Measurements from ENCODE around the gene TCP11X2. TPM values are rescaled to one million over a fixed set of nuclear protein-coding genes. Genes with fewer than 3 reads are reported as not detected.
"Not testable (repeated sequence)": the region's sequence is repeated elsewhere in the genome, so short reads cannot be mapped to it uniquely, and the experiment has no call there.

Gene TCP11X2
- total and polyA plus RNA-seq, 2 experiments from 2014 or later, result 0.13 to 0.39 TPM

DNA sequence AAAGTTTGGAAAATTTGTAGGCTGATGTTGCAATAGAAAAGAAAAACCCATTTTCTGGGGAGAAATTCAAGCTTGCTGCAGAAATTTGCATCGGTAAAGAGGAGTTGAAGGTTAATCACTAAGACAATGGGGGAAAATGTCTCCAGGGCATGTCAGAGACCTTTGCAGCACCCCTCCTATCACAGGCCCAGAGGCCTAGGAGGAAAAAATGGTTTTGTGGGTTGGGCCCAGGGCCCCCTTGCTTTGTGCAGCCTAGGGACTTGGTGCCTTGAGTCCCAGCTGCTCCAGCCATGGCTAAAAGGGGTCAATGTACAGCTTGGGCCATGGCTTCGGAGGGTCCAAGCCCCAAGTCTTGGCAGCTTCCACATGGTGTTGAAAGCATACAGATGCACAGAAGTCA is 27.1 kb upstream of the TCP11X2 start:
- H2AFZ ChIP-seq, result no peak overlapping the region
- no peak for TF ChIP-seq EZH2phosphoT487 (IDR thresholded peaks at IDR 0.05; ENCODE audit: low read depth, severe bottlenecking, unreplicated experiment)
- no peak for TF ChIP-seq EZH2 (IDR thresholded peaks at IDR 0.05; ENCODE audit: borderline replicate concordance)
- TF ChIP-seq, protein P1, sequence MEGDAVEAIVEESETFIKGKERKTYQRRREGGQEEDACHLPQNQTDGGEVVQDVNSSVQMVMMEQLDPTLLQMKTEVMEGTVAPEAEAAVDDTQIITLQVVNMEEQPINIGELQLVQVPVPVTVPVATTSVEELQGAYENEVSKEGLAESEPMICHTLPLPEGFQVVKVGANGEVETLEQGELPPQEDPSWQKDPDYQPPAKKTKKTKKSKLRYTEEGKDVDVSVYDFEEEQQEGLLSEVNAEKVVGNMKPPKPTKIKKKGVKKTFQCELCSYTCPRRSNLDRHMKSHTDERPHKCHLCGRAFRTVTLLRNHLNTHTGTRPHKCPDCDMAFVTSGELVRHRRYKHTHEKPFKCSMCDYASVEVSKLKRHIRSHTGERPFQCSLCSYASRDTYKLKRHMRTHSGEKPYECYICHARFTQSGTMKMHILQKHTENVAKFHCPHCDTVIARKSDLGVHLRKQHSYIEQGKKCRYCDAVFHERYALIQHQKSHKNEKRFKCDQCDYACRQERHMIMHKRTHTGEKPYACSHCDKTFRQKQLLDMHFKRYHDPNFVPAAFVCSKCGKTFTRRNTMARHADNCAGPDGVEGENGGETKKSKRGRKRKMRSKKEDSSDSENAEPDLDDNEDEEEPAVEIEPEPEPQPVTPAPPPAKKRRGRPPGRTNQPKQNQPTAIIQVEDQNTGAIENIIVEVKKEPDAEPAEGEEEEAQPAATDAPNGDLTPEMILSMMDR (IDR thresholded peaks at IDR 0.05; ENCODE audit: poor library complexity), result no peak

DNA sequence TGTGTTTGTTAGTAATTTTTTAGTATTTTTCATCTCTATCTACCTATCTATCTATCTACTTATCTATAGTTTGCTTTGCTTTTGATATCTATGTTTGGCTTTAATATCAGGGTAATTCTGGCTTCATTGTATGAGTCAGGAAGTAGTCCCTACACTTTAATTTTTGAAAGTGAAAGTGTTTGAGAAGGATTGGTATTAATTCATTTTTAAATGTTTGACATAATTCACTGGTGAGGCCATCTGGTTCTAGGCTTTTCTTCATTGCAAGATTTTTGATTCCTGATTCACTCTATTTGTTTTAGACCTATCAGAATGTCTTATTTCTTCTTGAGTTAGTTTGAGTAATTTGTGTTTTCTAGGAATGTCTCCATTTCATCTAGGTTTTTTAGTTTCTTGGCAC is 20.2 kb upstream of the TCP11X2 start:
- no peak overlapping the region for H3K27ac ChIP-seq

More for the DNA sequence above, 27.1 kb upstream of the TCP11X2 start:
- Histone ChIP-seq H3K9me2 (replicated peaks; ENCODE audit: insufficient read depth) (no peaks in the 10 kb centered on the region), H3K4me2 (no peak overlapping the region), H3K27me3 (no peaks in the 10 kb centered on the region), H3K4me1 (ENCODE audit: insufficient read depth) (no peaks in the 10 kb centered on the region), H4K20me1 (ENCODE audit: insufficient read depth, poor library complexity, severe bottlenecking) (no peaks in the 10 kb centered on the region), H3K4me3 (no peak overlapping the region), H3K9me3 (ENCODE audit: low read depth) (no peaks in the 10 kb centered on the region), H3K79me2 (no peaks in the 10 kb centered on the region), H3K27ac (no peak overlapping the region), H3K36me3 (replicated peaks; ENCODE audit: insufficient read depth, low read depth) (no peaks in the 10 kb centered on the region)
- DNase-seq (ENCODE audit: low spot score), result no peak
- WGBS (ENCODE audit: low lambda C conversion rate, missing lambda C conversion rate), result 88% methylated on average over 2 of the region's 2 CpGs

DNA sequence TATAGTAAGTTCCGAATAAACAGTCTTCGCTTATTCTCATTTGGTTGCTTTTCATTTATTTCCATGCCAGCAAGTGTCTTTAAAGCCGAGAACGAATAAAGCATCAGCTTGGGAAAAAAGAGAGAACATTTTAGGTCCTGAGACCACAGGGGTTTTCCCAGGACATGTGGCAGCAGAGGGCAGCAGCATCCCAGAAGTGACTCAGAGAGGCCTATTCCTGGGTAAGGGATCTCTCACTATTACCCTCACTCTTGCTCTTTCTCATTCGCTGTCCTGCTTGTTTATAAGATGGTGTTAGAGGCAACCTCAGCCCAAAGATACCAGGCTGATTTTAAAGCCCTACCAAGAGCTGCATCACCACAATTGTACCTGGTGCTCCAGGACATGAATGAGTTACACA is 7.2 kb upstream of the TCP11X2 start:
- WGBS (ENCODE audit: low lambda C conversion rate, missing lambda C conversion rate), result 83% methylated on average over 3 of the region's 5 CpGs
- not testable (repeated sequence) for H3K27ac ChIP-seq; H3K4me1 ChIP-seq (ENCODE audit: insufficient read depth); H3K4me2 ChIP-seq; H3K27me3 ChIP-seq; H3K36me3 ChIP-seq (replicated peaks; ENCODE audit: insufficient read depth, low read depth); H3K9me2 ChIP-seq (replicated peaks; ENCODE audit: insufficient read depth); H2AFZ ChIP-seq; H3K4me3 ChIP-seq; H3K79me2 ChIP-seq; H3K9me3 ChIP-seq (ENCODE audit: low read depth); DNase-seq (ENCODE audit: low spot score); H4K20me1 ChIP-seq (ENCODE audit: insufficient read depth, poor library complexity, severe bottlenecking)

More for the DNA sequence above, 20.2 kb upstream of the TCP11X2 start:
- no peaks in the 10 kb centered on the region for H3K27me3 ChIP-seq
- H3K9me3 ChIP-seq (ENCODE audit: low read depth), result no peaks in the 10 kb centered on the region
- no peaks in the 10 kb centered on the region for H3K4me1 ChIP-seq (ENCODE audit: insufficient read depth)
- no peak for TF ChIP-seq EZH2 (IDR thresholded peaks at IDR 0.05; ENCODE audit: borderline replicate concordance)
- TF ChIP-seq, protein P1 (IDR thresholded peaks at IDR 0.05; ENCODE audit: poor library complexity), result no peak
- TF ChIP-seq EZH2phosphoT487 (IDR thresholded peaks at IDR 0.05; ENCODE audit: low read depth, severe bottlenecking, unreplicated experiment), result no peak
- no peak overlapping the region for H2AFZ ChIP-seq
- H3K36me3 ChIP-seq (replicated peaks; ENCODE audit: insufficient read depth, low read depth), result no peaks in the 10 kb centered on the region
- no peak for DNase-seq (ENCODE audit: low spot score)
- no peaks in the 10 kb centered on the region for H4K20me1 ChIP-seq (ENCODE audit: insufficient read depth, poor library complexity, severe bottlenecking)
- no peaks in the 10 kb centered on the region for H3K79me2 ChIP-seq
- H3K4me2 ChIP-seq, result no peak overlapping the region
- H3K9me2 ChIP-seq (replicated peaks; ENCODE audit: insufficient read depth), result no peaks in the 10 kb centered on the region
- no peak overlapping the region for H3K4me3 ChIP-seq

DNA sequence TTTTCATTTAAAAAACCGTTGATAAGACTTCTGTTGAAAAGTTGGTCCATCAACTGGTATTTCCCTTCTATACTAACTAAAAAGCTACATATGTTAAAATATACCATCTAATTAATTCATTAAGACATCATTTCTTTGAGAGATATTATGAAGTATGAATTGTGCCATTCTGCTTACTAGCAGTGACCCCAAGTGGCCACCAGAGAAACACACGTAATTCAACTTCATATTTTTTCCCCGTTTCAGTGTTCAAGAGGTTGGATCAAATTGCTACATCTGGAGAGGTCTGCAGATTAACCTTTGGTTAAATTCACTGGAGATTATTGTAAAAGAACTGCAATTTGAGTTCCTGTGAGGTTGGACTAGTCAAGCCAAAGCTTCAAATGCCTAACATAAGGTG is 1.4 kb downstream of the TCP11X2 start:
- H2AFZ ChIP-seq; H4K20me1 ChIP-seq (ENCODE audit: insufficient read depth, poor library complexity, severe bottlenecking); H3K27me3 ChIP-seq; H3K4me1 ChIP-seq (ENCODE audit: insufficient read depth); H3K36me3 ChIP-seq (replicated peaks; ENCODE audit: insufficient read depth, low read depth); H3K79me2 ChIP-seq; H3K27ac ChIP-seq; H3K9me3 ChIP-seq (ENCODE audit: low read depth); H3K4me2 ChIP-seq; DNase-seq (ENCODE audit: low spot score); H3K9me2 ChIP-seq (replicated peaks; ENCODE audit: insufficient read depth); H3K4me3 ChIP-seq: not testable (repeated sequence)
- WGBS (ENCODE audit: low lambda C conversion rate, missing lambda C conversion rate), result no CpG with 5 or more reads among the region's 3 CpGs

DNA sequence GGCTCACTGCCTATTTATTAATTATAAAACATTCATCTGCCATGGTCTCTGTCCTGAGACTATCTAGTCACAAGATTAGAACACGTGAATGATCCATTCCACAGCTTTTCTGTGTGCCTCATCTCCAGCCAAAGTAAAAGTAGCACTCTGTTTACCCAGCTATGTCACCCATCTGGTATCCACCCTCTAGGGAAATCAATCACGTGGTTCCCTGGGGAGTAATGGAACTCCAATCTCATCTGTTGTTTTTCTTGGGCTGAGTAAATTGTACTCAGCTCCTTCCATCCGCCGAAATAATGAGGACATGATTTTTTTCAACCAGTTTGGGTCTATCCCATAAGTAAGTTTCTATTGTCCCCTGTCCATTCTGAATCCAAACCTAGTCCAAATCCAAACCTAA is 13.0 kb downstream of the TCP11X2 start:
- not testable (repeated sequence) for H3K4me1 ChIP-seq (ENCODE audit: insufficient read depth); H3K27me3 ChIP-seq; H3K4me2 ChIP-seq; H3K4me3 ChIP-seq; DNase-seq (ENCODE audit: low spot score); H3K79me2 ChIP-seq; H4K20me1 ChIP-seq (ENCODE audit: insufficient read depth, poor library complexity, severe bottlenecking); H3K36me3 ChIP-seq (replicated peaks; ENCODE audit: insufficient read depth, low read depth); H3K9me2 ChIP-seq (replicated peaks; ENCODE audit: insufficient read depth); H3K27ac ChIP-seq; H3K9me3 ChIP-seq (ENCODE audit: low read depth); H2AFZ ChIP-seq
- no CpG with 5 or more reads among the region's 4 CpGs for WGBS (ENCODE audit: low lambda C conversion rate, missing lambda C conversion rate)

DNA sequence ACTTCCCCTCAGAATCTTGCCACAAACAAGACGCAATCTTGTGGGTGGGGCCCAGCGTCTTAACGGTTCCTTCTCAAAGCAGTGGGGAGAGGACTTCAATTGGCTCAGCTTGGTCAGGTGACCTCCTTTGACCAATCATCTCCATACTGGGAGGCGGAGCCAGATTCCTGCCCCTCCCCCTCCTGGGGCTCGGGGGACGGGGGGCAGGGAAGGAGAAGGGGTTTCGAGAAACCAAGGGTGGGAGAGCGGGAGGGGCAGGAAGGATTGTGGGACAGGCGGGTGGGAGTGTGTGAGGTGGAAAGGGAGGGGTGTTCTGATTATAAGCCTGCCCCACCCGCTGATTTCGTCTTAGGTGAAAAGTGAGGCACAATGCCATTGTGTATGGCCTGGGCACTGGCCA is 31.7 kb downstream of the TCP11X2 start, which contains the start of gene NXF2B:
NXF2B (minus strand) TSS at position 101 of the 400 bp plus-strand sequence. CDS start 59,972 bp downstream, outside the sequence.
- H3K9me2 ChIP-seq (replicated peaks; ENCODE audit: insufficient read depth); H4K20me1 ChIP-seq (ENCODE audit: insufficient read depth, poor library complexity, severe bottlenecking); DNase-seq (ENCODE audit: low spot score); H3K4me2 ChIP-seq; H3K4me3 ChIP-seq; H3K79me2 ChIP-seq; H2AFZ ChIP-seq; H3K9me3 ChIP-seq (ENCODE audit: low read depth); H3K27me3 ChIP-seq; H3K4me1 ChIP-seq (ENCODE audit: insufficient read depth); H3K27ac ChIP-seq; H3K36me3 ChIP-seq (replicated peaks; ENCODE audit: insufficient read depth, low read depth): not testable (repeated sequence)
- WGBS (ENCODE audit: low lambda C conversion rate, missing lambda C conversion rate), result no CpG with 5 or more reads among the region's 11 CpGs

DNA sequence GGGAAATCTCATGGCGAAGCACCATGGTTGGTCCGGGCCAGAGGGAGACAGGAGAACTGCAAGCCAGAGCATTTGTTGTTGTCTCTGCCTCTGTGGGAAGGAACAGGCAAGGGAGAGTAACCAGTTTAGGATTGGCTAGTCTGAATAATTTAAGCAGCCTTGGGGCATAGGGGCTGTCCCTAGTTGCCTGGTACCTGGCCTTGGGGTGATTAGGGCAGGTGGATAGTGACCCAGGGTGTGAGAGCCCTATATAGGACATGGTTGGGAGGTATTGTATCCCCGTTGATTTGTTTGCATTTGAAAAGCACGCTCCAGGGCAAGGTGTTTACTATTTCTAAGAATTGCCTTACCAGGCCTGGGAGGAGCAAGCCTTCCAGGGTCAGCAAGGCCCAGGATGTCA is 57.1 kb downstream of the TCP11X2 start:
- H3K4me3 ChIP-seq; H4K20me1 ChIP-seq (ENCODE audit: insufficient read depth, poor library complexity, severe bottlenecking); H2AFZ ChIP-seq; H3K79me2 ChIP-seq; H3K4me2 ChIP-seq; H3K36me3 ChIP-seq (replicated peaks; ENCODE audit: insufficient read depth, low read depth); H3K27me3 ChIP-seq; H3K27ac ChIP-seq; H3K9me3 ChIP-seq (ENCODE audit: low read depth); H3K9me2 ChIP-seq (replicated peaks; ENCODE audit: insufficient read depth); DNase-seq (ENCODE audit: low spot score); H3K4me1 ChIP-seq (ENCODE audit: insufficient read depth): not testable (repeated sequence)
- WGBS (ENCODE audit: low lambda C conversion rate, missing lambda C conversion rate), result no CpG with 5 or more reads among the region's 4 CpGs
